HL-60 (cell line): Measurements from ENCODE around the gene UPK1A.

Experiments
- CTCF ChIP-seq: IDR thresholded peaks from one replicate; pipeline ENCODE4 v1.5.1; 2011; ENCODE audit warnings: low read length, control low read depth, inconsistent platforms; ENCODE audit not compliant: insufficient read depth
- POLR2AphosphoS5 ChIP-seq: IDR thresholded peaks from 2 replicates; pipeline ENCODE4 v1.6.1; 2012; ENCODE audit warnings: low read depth
- TF ChIP-seq, protein P1 (sequence below): IDR thresholded peaks from 2 replicates; pipeline ENCODE4 v1.6.1; 2012; ENCODE audit warnings: low read depth; ENCODE audit not compliant: insufficient replicate concordance

DNA sequence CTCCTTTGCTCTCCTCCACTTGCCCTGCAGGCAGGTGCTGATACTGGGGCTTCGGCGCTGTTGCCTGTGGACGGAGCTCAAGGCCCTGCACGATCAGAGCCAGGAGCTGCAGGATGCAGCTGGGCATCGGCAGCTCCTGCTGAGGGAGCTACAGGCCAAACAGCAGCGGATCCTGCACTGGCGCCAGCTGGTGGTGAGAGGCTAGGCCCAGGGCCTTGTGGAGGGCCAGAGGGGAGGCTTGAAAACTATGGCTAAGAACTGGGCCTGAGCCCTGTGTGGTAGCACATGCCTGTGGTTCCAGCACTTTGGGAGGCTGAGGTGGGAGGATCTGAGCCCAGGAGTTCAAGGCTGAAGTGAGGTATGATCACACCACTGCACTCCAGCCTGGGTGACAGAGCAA lies 47.5 kb upstream of the UPK1A start:
- TF ChIP-seq, protein P1, sequence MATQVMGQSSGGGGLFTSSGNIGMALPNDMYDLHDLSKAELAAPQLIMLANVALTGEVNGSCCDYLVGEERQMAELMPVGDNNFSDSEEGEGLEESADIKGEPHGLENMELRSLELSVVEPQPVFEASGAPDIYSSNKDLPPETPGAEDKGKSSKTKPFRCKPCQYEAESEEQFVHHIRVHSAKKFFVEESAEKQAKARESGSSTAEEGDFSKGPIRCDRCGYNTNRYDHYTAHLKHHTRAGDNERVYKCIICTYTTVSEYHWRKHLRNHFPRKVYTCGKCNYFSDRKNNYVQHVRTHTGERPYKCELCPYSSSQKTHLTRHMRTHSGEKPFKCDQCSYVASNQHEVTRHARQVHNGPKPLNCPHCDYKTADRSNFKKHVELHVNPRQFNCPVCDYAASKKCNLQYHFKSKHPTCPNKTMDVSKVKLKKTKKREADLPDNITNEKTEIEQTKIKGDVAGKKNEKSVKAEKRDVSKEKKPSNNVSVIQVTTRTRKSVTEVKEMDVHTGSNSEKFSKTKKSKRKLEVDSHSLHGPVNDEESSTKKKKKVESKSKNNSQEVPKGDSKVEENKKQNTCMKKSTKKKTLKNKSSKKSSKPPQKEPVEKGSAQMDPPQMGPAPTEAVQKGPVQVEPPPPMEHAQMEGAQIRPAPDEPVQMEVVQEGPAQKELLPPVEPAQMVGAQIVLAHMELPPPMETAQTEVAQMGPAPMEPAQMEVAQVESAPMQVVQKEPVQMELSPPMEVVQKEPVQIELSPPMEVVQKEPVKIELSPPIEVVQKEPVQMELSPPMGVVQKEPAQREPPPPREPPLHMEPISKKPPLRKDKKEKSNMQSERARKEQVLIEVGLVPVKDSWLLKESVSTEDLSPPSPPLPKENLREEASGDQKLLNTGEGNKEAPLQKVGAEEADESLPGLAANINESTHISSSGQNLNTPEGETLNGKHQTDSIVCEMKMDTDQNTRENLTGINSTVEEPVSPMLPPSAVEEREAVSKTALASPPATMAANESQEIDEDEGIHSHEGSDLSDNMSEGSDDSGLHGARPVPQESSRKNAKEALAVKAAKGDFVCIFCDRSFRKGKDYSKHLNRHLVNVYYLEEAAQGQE: no peak
- TF ChIP-seq CTCF: no peak
- no peak for TF ChIP-seq POLR2AphosphoS5
